Stimulated activated naive CD8-positive, alpha-beta T cell treated with anti-CD3 and anti-CD28 coated beads, Interleukin-15, amount 100 ng/mL, for 72 hours (primary cell): Measurements from ENCODE around the gene LRP8.

Experiments
- ATAC-seq: fragments of 150-1000 bp; cut with Tn5 transposase; 2 replicates; pipeline ENCODE4 v1.10.0; 2021; ENCODE audit warnings: mild to moderate bottlenecking, moderate library complexity
- DNase-seq, 2 donors: peaks; one replicate each; pipeline ENCODE4 v3.0.0; 2021 to 2022
- H3K27ac Mint-ChIP-seq, 2 donors: one replicate each; pipeline ENCODE4 v1.8.0; 2022; ENCODE audit warnings: mild to moderate bottlenecking in 2 of 2, mixed read lengths in 2 of 2, moderate library complexity in 2 of 2
- H3K27me3 Mint-ChIP-seq: one replicate; pipeline ENCODE4 v1.8.0; 2022; ENCODE audit warnings: mixed read lengths
- H3K4me1 Mint-ChIP-seq: one replicate; pipeline ENCODE4 v1.8.0; 2022; ENCODE audit warnings: mild to moderate bottlenecking, mixed read lengths
- H3K4me3 Mint-ChIP-seq, 2 donors: one replicate each; pipeline ENCODE4 v1.8.0; 2022; ENCODE audit warnings: mild to moderate bottlenecking in 2 of 2, mixed read lengths in 2 of 2, moderate library complexity in 1 of 2
- H3K9me3 Mint-ChIP-seq, 2 donors: one replicate each; pipeline ENCODE4 v1.8.0; 2022; ENCODE audit warnings: mixed read lengths in 2 of 2

The LRP8 gene

DNA sequence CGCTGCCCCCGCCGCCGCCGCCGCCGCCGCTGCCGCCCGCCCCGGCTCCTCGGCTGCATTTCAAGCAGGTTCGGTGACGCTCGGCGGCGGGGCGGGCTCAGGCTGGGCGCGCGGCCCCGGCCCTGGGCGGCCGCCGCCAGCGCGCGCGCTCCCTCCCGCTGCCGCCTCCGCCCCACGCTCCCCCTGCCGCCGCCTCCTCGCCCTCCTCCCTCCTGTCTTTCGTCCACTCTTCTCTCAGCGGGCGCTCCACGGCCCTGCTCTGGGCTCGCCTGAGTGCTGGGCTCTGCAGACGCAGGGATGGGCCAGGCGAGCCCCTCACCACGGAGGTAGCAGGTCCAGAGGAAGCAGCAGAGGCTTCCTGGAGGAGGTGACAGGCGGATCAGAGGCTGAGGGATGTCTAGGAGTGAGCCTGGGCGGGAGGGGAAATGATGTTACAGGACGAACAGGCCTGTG is at the start of gene LRP8:
Gene LRP8, minus strand, starts transcription at position 62 of the 453 bp plus-strand sequence. CDS start 158 bp downstream, outside the sequence.
- DNase-seq = peak; percentile 76 to 80

DNA sequence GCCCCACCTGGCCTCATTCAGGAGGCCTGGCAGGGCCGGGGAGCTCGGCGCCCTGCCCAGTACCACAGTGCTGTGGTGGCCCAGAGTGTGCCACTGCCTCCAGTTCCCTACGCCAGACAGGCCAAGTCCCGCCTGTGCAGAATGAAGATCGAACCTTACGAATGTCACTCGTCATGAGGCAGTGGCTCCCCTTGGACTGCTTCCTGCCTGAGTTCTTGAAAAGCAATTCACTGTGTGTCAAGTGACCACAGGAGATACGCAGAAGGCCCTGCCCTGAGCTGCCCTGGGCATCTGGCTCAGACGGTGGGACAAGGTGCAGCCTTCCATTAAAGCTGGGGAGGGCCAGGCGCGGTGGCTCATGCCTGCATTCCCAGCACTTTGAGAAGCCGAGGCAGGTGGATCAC is 49.6 kb upstream of the LRP8 start:
- no peak overlapping the region for H3K27ac Mint-ChIP-seq
- no peaks in the 10 kb centered on the region for H3K4me1 Mint-ChIP-seq
- no peak overlapping the region for H3K4me3 Mint-ChIP-seq
- DNase-seq = no peak
- H3K9me3 Mint-ChIP-seq = no peaks in the 10 kb centered on the region
- no peak for ATAC-seq
- H3K27me3 Mint-ChIP-seq = peaks cover 10% of the 10 kb centered on the region

More for the DNA sequence above, at the start of gene LRP8:
- no peaks in the 10 kb centered on the region for H3K27me3 Mint-ChIP-seq
- peaks cover 49% of the 10 kb centered on the region for H3K4me1 Mint-ChIP-seq
- ATAC-seq = peak; percentile 54
- H3K4me3 Mint-ChIP-seq = peak within 1 kb of the TSS; percentile 98 to 100
- H3K9me3 Mint-ChIP-seq = no peaks in the 10 kb centered on the region
- peak within 1 kb of the TSS; percentile 94 to 95 for H3K27ac Mint-ChIP-seq

DNA sequence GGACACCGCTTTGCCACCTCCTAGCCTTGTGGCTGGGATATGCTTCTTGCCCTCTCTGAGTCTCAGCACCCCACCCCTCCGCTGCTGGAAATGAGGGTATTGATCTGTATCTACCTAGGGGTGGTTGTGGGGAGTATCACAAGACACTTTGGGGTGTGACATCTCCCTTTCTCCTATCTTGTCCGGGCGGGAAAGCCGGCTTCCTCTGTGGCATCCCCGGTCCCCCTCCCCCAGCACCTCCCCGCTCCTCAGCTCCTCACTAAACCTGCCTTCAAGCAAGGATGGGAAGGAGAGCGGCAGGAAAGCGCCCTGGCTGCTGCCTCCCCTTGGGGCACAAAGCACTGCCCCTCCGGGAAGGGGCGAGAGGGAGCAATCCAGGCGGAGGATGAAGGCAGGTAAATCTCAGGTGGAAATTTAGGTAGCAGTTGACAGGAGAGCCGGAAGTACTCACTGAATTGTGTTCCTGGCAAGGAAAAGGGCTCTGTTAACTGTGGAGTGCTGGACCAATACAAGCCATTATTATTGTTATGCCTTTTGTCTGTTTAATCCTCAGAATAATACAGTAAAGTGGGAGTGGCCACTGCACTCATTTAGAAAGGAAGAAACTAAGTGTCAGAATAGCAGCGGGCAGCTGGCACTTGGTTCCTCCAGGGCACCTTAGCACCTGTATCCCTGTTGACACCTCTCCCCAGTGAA is 49.0 kb upstream of the LRP8 start:
- Mint-ChIP-seq H3K27ac (no peak overlapping the region), H3K4me3 (no peak overlapping the region), H3K27me3 (peaks cover 9% of the 10 kb centered on the region), H3K9me3 (no peaks in the 10 kb centered on the region), H3K4me1 (no peaks in the 10 kb centered on the region)
- DNase-seq (no peak), ATAC-seq (no peak)

DNA sequence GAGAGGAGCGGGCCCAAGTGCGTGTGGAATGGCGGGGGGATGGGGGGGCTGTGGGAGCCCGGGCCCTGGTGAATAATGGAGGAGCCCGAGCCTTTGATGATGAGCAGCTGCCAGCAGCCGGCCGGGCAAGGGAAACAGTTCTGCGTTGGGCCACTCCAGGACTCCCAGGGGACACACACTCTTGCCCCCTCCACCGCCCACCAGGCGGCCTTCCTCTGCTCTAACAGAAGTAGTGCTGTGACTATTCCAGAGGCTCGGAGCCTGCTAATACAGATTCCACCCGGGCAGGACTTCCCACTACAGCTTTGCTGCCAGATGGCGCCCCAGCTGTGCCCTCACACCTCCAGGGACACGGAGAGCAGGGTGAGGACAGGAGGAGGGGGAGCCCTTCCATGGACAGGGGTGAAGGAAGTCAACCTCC is 48.2 kb upstream of the LRP8 start:
- H3K4me3 Mint-ChIP-seq = no peak overlapping the region
- H3K27me3 Mint-ChIP-seq = peaks cover under 1% of the 10 kb centered on the region
- no peak overlapping the region for H3K27ac Mint-ChIP-seq
- no peaks in the 10 kb centered on the region for H3K9me3 Mint-ChIP-seq
- ATAC-seq = no peak
- H3K4me1 Mint-ChIP-seq = no peaks in the 10 kb centered on the region
- DNase-seq = no peak

DNA sequence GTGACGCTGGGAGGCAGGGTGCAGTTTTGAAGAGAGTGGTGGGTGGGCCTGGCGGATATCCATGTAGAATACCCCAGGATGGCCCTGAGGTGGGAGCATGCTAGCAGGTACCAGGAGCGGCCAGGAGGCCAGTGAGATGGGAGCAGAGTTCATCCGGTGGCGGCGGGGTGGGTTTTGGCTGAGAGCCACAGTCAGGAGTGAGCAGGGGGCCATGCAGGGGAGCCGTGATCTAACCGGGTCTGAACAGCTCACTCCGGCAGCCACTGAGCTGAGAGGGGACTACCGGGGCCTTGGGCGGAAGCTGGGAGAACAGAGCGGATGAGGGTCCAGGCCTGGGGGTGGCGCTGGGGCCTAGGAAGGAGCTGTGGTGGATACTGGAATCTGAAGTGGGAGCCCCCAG is 47.6 kb upstream of the LRP8 start:
- Mint-ChIP-seq H3K4me3 (no peak overlapping the region), H3K27ac (peak overlapping the region in 1 of 2 donors; percentile 73), H3K4me1 (no peaks in the 10 kb centered on the region), H3K27me3 (no peaks in the 10 kb centered on the region), H3K9me3 (no peaks in the 10 kb centered on the region)
- DNase-seq (no peak), ATAC-seq (no peak)

DNA sequence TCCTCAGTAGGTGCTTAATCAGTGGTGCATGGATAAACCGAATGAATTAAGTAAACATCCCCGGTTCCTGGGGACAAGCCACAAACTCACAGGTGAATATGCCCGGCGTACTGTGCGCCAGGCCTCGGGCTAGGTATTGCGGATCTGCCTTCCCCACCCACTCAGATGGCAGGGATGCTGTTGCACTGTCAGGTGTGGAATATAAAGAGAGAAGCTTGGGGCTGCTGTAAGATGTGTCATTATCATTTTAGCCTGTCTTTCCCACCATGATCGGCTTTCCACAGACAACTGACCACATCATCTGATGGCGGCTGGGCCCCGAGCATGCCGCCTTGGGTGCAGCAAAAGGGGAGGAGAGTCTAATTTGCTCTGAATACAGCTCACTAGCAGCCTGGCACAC is 45.4 kb upstream of the LRP8 start:
- H3K4me3 Mint-ChIP-seq = no peak overlapping the region
- no peak overlapping the region for H3K27ac Mint-ChIP-seq

DNA sequence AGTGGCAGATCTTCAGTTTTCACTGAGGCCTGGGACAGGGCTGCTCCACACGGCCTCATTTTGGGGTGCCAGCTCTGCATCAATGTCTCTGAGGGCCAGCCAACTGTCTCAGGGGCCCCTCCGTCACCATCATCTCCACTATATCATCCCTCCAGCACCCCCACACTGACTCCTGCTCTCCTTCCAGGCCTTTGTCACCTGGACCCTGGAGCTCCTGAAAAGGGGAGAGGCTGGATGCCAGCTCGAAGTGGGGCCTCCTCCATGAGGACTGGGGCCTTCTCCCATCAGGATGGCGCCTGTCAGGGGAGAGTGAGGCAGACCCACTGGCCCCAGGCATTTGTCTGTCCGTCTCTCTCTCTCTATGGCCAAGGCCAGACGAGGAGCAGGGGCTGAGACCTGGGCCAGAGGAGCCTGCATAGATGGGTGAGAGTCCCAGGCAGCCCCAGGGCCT is 44.7 kb upstream of the LRP8 start:
- Mint-ChIP-seq H3K4me3 (no peak overlapping the region), H3K27me3 (no peaks in the 10 kb centered on the region)

More for the DNA sequence above, 45.4 kb upstream of the LRP8 start:
- Mint-ChIP-seq H3K27me3 (no peaks in the 10 kb centered on the region), H3K9me3 (no peaks in the 10 kb centered on the region), H3K4me1 (peaks cover 8% of the 10 kb centered on the region)
- ATAC-seq (no peak), DNase-seq (no peak)

DNA sequence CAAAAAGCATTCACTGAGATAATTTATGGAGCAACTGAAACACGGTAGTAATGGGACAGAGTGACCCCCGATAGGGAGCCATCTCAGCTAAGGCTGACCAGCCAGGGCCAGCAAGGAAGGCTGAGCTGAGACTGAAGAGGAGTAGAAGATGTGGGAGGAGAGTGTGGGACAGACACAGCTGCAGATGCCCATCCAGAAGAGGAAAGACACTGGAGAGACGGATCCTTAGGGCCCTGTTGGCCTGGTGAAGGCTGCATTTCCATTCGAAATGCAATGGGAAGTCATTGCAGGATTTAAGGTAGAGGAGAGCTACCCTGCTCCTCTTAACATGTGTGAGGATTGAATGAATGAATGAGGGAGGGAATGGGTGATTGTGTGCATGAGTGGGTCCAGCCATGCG is 44.0 kb upstream of the LRP8 start:
- no peak for ATAC-seq
- no peak for DNase-seq
- peak overlapping the region in 1 of 2 donors; percentile 83 for H3K27ac Mint-ChIP-seq
- H3K9me3 Mint-ChIP-seq = no peaks in the 10 kb centered on the region
- no peak overlapping the region for H3K4me3 Mint-ChIP-seq
- peaks cover 22% of the 10 kb centered on the region for H3K4me1 Mint-ChIP-seq
- H3K27me3 Mint-ChIP-seq = no peaks in the 10 kb centered on the region

More for the DNA sequence above, 44.7 kb upstream of the LRP8 start:
- no peak overlapping the region for H3K27ac Mint-ChIP-seq
- ATAC-seq (no peak), DNase-seq (peak in 1 of 2 donors; percentile 3)
- peaks cover 15% of the 10 kb centered on the region for H3K4me1 Mint-ChIP-seq
- no peaks in the 10 kb centered on the region for H3K9me3 Mint-ChIP-seq

DNA sequence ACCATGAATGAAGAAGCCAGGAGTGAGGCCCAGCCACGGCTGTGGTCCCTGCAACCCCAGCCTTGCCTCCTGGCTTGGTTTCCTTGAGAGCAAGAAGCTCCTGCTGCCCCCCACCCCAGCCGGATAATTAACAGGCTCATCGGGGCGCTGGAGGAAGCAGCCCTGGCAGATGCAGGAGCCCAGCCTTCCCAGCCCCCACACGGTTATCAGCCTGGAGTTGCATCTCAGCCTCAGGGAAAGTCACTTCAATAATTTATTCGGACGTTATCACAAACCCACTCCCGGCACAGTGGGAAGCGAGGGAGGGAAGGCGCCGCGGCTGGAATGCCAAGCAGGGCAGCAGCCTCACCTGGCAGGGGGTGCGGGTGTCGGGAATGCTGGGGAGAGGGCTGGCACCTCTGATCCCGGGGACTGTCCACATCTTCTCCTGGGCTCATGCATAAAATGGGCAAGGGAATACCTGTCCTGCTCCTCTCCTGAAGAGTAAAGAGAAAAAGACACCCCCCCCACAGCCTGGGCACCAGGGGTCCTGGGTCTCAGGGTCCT is 43.3 kb upstream of the LRP8 start:
- no peak overlapping the region for H3K4me3 Mint-ChIP-seq
- DNase-seq (no peak), ATAC-seq (no peak)
- H3K27ac Mint-ChIP-seq = no peak overlapping the region
- H3K9me3 Mint-ChIP-seq = no peaks in the 10 kb centered on the region
- peaks cover 26% of the 10 kb centered on the region for H3K4me1 Mint-ChIP-seq
- no peaks in the 10 kb centered on the region for H3K27me3 Mint-ChIP-seq

DNA sequence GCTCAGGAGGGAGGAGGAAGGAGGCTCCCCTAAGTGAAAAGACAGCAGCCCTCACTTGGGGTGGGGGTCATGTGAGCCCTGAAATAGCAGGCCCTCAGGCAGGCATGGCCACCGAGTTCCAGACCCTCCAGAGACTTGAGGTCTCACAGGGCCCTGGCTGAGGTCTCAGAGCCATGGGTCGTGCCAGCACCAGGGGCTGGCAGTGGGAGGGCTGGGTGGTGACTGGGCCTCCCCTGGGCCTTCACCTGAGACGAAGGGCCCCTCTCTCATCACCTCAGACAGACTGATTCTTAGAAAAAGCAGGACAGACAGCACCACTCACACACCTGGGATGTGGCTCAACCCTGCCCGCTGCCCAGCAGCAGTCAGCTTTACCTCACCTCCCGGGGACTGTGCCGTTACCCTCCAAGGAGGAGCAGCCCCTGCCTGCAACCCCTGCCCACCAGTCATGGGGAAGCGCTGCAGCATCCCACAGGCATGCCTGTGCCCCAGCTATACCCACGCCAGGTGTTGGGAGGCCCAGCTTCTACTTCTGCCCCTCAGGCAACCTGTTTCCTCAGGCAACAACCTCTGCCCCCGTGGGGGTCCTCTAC is 42.6 kb upstream of the LRP8 start:
- Mint-ChIP-seq H3K27me3 (no peaks in the 10 kb centered on the region), H3K4me1 (peaks cover 27% of the 10 kb centered on the region), H3K9me3 (no peaks in the 10 kb centered on the region), H3K4me3 (no peak overlapping the region), H3K27ac (peak overlapping the region in 1 of 2 donors; percentile 43)
- DNase-seq (peak in 1 of 2 donors; percentile 5), ATAC-seq (no peak)

DNA sequence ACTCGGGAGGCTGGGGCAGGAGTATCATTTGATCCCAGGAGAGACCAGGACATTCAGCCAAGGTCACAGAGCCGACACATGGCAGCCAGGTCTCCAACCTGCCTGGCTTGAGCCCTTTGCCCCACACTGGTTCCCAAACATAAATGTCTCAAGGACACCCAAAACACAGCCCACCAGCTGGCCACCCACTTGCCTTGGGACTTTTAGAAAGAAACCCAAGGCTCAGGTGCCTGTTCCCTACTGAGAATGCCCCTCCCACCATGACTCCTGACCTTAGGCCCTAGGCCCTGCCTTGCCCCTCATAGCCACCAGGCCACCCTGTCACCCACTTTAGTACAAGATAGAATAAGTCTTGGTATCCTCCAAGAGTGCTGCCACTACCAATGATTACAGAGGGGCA is 41.9 kb upstream of the LRP8 start:
- ATAC-seq (no peak), DNase-seq (peak in 1 of 2 donors; percentile 1)
- no peaks in the 10 kb centered on the region for H3K9me3 Mint-ChIP-seq
- H3K4me3 Mint-ChIP-seq = no peak overlapping the region
- peak overlapping the region in 1 of 2 donors; percentile 60 for H3K27ac Mint-ChIP-seq
- H3K27me3 Mint-ChIP-seq = no peaks in the 10 kb centered on the region
- peaks cover 27% of the 10 kb centered on the region for H3K4me1 Mint-ChIP-seq

DNA sequence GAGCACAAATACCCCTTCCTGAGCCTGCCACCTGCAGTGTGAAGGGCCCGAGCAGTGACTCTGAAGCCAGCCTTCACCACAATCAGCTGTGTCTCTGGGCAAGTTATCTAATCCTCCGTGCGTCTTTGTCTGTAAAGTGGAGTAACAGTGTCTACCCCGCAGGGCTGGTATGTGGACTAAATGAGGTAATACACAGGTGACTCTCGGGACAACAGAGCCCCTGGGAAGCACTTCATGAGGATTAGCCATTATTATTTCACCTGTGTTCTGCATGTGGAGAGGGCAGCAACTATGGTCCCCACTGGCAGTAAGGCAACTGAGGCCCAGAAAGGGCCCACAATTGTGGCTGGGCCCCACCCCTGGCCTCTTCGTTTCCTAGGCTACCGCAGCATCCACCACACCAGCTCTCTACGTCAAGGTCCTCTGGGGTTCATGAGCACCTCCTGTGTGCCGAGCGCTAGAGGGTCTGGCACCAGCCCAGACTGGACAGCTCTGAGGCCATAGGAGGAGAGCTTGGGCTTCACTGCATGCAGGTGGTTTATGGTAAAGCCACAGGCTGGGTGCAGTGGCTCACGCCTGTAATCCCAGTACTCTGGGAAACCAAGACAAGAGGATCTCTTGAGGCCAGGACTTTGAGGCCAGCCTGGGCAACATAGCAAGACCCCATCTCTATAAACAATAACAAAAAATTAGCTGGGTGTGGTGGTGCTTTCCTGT is 41.3 kb upstream of the LRP8 start:
- Mint-ChIP-seq H3K9me3 (no peaks in the 10 kb centered on the region), H3K4me3 (no peak overlapping the region), H3K4me1 (peaks cover 27% of the 10 kb centered on the region), H3K27me3 (no peaks in the 10 kb centered on the region), H3K27ac (no peak overlapping the region)
- peak in 1 of 2 donors; percentile 4 for DNase-seq
- ATAC-seq = no peak

DNA sequence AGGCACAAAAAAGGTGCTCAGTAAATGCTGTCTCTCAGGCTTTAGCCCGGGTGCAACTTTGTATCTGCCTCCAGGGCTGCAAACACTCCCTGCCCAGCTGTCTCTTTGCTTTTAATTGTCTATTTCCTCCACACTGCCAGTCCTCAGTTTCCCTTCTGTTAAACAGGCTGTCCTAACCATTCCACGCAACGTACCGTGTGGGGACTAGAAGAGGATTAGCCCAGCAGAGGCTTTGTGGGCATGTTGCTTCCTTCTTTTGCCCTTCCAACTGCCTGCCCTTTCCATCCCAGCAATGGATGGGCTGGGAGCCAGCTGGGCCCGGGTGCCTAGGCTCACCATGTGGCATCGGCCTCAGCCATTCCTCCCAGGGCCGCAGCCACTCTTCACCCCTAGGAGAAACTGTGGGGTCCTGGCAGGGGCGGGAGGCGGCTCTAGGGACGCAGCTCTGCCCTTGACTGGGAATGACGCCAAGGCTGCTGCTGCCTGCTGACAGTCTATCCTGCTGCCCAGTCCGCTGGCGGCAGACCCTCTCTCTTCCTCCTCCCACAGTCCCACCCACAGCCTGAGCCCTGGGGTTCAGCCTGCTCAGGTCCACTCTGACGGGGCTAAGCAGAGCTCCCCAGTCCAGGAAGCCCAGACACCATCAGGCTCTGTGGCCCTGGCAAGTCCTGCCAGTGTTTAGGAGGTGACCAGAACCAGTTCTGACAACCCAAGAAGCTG is 40.6 kb upstream of the LRP8 start:
- peak in 1 of 2 donors; percentile 6 for DNase-seq
- Mint-ChIP-seq H3K4me3 (peak overlapping the region; percentile 63 to 76), H3K27ac (peak overlapping the region; percentile 81 to 97), H3K4me1 (peaks cover 29% of the 10 kb centered on the region), H3K9me3 (no peaks in the 10 kb centered on the region), H3K27me3 (no peaks in the 10 kb centered on the region)
- ATAC-seq = no peak

DNA sequence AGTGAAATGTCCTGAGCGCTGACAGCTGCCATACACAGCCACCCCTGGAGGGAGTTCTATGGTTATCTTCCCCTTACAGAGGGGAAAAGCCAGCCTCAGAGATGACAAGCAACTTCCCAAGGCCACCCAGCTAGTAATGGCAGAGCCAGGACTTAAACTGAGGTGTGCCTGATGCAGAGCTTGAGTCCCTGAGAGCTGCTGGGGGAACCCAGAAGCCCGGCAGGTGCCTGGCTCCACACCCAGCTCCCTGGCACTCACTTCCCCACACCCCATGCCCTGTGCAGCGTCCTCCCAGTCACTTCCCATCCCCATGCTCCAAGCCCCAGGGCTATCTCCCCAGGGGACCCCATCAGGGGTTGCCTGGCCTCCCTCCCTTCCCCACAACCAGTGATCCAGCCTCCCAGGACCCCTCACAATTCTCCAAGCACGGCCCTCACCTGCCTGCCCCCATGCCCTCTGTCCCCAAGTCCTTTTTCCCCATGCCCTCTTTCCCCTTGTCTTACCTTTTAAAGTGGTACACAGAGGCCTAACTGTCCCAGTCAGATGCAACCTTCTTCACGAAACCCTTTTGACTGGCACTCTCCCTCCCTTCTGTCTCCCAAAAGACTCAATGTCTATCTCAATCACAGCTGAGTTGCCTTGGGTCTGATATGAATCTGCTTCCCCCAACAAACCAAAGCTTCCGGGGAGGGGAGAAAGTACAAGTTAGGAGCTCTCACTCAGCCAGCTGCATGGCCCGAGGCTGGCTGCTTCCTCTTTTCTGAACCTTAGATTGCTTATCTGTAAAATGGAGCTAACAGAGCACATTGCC is 39.8 kb upstream of the LRP8 start:
- DNase-seq (peak; percentile 11 to 43), ATAC-seq (peak; percentile 85)
- H3K9me3 Mint-ChIP-seq = no peaks in the 10 kb centered on the region
- H3K4me1 Mint-ChIP-seq = peaks cover 34% of the 10 kb centered on the region
- peak overlapping the region; percentile 81 to 97 for H3K27ac Mint-ChIP-seq
- H3K27me3 Mint-ChIP-seq = no peaks in the 10 kb centered on the region
- H3K4me3 Mint-ChIP-seq = peak overlapping the region; percentile 63 to 76
